ENCODE data around the gene RAB6B. TPM values are rescaled to one million over a fixed set of nuclear protein-coding genes. Genes with fewer than 3 reads are reported as not detected.
A peak's percentile ranks its signal among the peaks of the same experiment; 100 is the strongest.

RAB6B gene
- total RNA-seq, 1 donor from 2014 or later = 5.8 TPM

- DNase-seq = no peak
Observed at GRCh38 chr3:133856316-133856715, 39.4 kb downstream of the RAB6B start.

DNA sequence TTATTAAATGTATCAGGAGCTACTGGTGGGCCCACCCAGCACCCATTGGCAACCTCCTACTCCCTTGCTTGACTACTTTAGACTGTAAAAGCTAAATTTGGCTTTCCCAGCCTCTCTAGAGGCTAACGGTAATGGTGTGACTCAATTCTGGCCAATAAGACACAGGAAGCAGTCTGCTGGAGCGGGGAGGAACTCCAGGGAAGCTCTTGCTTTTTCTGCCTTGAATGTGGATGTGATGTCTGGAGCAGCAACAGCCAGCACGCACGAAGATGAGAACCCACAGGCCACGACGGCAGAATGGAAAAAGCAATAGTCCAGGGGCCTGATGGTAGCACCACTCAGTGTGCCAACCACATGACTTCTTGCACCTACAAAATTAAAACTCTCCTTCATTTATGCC is 39.9 kb downstream of the RAB6B start:
- no peak for DNase-seq

DNA sequence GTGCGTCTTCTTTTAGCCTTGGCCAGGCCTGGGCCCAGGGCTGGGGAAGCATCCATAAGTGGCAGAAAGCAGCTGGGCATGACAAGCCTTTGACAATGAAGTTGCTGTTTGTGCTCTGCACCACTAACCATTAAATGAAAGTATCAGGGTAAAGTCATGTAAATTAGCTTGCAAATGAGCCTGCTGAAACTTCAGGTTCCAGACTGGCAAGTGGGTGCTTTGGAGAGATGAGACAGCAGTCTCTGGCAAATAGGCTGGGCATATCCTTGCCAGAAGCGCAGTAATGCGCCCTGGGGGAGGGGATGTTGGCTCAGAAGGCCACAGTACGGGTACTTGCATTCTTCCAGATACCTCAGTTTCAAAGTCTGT is 40.7 kb downstream of the RAB6B start:
- DNase-seq = peak; percentile 5

DNA sequence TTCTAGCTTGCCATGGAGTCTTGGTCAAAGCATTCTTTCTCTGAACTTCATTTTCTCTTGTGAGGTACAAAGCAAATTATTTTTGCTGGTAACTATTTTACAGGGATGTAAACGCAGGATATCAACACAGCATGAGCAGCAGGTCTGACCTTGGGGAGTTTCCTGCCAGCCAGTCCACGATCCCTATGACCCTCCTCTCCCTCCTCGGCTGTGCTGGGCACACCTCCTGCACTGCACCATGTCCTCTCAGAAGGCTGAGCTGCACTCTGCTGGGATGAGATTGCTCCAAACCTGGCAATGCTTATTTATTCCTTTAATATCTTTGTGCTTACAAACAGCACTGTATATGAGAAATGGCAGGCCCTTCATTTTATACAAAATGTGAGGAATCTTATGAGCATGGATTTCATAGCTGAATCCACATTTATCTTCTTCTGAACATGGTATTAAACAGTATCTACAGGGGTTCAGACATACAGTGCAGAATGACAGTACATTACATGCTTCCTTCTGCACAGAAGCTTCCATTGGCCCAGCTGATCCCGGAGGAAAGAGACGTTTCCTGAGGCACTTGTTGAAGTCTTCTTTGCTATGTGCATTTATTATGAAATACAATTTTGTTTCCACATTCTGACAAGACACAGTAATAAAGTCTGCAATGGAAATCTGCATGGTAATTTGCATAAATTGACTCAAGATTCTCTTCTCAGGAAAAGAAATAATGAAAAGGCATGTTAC is 41.2 kb downstream of the RAB6B start:
- DNase-seq = no peak

DNA sequence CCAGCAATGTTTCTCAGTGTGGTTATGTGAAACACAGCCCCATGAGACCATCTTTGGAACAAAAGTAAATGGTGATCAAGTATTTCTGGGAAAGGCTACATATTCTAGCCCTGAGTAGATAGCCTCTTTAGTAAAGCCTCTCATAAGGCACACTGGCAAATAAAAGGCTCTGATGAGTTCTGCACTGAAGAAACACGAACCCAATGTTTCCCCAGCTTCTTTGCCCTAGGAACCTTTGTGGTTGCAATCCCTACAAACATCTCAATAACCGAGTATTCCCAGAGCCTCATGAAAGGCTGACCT is 41.8 kb downstream of the RAB6B start:
- DNase-seq = no peak

- no peak for DNase-seq
Observed at GRCh38 chr3:133853063-133853924, 42.4 kb downstream of the RAB6B start.

DNA sequence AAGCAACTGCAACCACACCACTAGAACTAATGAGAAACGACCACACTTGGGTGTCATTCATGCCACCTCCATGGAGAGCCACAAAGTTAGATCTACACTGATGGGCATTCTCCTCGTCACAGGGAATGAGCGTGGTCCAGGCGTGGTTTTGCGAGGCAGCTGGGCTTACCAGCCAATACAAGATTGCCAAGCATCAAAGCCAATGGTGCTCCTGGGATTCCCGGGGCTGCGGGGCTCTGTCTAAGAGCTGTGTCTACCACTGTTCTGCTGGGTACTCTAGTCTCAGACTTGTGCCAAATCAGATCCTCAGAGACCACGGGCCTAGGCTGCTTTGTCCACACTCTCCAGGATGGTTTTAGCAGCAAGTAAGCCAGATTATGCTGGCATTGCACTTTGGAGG is 43.8 kb downstream of the RAB6B start:
- DNase-seq = no peak

DNA sequence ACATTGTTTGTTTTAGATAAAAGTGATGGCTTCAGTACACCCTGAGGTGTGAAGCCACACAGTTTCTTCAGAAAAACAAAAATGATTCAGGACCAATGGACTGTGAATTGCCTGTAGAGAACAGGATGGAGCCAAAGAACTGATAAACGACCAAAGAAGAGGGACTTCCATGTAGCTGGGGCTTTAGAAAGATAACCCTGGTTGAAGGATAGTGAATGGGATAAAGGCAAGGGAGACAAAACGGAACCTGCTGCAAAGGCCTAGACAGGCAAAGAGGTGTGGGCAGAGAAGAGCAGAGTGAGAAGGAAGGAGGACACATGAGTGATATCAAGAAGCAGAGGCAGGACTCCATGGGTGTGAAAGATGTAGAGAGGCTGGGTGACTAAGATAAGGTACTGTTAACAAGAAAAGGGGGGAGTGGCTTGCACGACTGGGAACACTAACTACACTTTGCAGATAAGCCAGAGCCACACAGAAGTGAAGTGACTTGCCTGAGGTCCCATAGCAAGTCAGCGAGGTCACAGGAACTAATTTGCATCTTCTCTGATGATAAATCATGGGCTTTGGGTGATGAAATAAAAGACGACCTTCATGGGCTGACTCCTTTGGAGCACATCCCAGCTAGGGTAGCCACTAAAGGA is 44.3 kb downstream of the RAB6B start:
- peak; percentile 9 for DNase-seq

- DNase-seq = no peak
Observed at GRCh38 chr3:133850034-133850433, 45.6 kb downstream of the RAB6B start.

DNA sequence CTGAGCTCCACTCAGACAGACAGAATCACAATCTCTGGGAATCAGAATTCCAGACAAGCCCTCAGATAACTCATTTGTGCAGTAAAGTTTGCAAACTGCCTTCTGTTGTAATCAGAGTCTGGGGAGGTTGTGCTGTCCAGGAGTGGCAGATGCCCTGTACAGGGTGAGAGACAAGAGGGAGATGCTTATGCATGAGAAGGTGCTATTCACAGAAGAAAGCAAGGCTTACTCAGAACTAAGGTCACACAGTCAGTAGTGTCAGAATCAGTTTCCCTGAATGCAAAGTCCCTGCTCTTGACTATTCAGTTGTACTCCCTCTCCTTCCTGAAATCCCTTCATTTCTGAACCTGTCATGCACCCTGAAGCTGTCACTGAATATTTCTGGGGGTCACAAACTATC is 46.3 kb downstream of the RAB6B start:
- no peak for DNase-seq

GRCh38 chr3:133845127-133845526 is 50.6 kb downstream of the RAB6B start:
- DNase-seq = no peak

GRCh38 chr3:133843634-133844033 is 52.0 kb downstream of the RAB6B start:
- DNase-seq = no peak

- no peak for DNase-seq
Observed at GRCh38 chr3:133842158-133842557, 53.5 kb downstream of the RAB6B start.

DNA sequence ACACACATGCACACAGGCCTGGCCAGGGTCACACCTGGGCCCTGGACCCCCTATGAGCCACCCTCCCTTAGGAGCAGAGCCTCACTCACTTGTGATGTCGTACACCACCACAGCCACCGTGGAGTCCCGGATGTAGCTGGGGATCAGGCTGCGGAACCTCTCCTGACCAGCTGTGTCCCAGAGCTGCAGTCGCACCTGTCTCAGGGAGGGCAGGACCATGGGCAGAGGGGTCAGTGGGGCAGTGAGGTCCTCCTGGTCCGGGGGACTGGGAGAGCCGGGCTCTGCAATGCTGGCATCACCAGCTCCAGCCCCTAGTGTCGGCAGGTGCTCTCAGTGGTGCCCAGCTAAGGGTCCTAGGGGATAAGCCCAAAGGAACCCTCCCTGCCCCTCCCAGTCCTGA is 54.5 kb downstream of the RAB6B start:
- no peak for DNase-seq

- DNase-seq = no peak
Observed at GRCh38 chr3:133840767-133841166, 54.9 kb downstream of the RAB6B start.

DNA sequence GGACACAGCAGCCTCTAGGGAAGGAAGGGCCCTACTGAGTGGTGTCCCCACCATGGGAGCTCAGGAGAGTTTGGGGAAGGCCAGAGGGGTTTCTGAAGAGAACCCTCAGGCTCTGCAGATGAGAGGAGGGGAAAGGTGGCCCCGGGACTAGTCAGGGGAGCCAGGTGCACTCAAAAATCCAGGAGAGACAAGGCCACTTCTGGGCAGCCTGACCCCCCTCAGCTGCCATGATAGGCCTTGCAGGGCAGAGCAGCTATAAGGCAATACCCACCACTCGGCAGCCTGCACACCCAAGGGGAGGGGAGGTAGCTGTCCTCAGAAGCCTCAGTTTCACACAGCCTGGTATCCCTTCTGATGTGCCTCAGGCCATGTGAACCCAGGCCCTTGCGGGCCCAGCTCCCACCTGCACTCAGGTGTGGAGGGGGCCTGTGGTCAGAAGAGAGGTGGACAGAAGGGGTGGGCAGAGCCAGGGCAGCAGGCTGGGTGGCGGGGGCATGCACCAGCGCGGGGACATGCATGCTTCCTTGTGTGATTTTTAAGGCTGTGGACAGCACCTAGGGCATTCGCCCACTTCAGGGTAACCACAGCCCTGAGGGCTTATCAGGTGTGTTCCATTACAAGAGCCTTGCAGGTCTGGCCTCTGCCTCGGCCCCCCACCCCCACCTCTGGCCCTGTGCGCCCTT is 55.5 kb downstream of the RAB6B start:
- no peak for DNase-seq

DNA sequence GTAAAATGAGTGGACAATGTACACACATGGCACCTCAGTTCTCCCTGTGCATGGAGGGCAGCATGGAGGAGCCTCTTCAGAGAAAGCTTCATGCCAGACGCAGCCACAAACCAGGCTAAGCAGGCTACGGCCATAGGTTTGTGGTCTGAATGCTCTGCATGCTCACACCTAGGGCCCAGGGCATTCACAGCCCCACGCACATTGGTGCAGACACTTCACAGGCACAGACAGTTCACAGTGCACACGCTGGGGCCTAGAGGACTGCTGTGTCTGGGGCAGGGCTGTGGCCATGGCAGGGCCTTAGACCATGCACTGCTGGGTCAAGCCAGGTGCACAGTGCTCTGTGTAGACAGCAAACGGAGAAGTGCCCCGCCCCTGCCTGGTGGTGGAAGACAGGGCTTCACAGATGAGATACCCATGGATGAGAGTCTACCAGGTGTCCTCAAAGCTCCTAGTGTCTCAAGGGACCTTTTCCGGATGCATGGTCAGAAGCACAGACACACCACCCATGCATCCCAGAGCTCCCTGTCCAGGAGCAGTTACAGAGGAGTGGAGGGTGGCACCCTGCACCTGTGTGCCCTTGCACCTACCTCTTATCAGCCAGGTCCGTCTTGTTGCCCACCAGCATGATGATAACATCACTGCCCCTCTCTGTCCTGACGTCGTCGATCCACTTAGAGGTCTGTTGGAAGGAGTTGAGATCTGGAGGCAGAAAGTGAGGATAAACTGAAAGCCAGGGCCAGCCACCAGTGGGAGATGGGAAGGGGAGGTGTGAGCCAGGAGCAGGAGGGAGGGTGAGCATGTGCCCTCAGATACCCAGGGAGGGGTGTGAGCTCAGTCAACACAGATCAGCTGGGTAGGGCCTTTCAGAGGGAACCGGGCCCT is 56.5 kb downstream of the RAB6B start:
- DNase-seq = no peak

DNA sequence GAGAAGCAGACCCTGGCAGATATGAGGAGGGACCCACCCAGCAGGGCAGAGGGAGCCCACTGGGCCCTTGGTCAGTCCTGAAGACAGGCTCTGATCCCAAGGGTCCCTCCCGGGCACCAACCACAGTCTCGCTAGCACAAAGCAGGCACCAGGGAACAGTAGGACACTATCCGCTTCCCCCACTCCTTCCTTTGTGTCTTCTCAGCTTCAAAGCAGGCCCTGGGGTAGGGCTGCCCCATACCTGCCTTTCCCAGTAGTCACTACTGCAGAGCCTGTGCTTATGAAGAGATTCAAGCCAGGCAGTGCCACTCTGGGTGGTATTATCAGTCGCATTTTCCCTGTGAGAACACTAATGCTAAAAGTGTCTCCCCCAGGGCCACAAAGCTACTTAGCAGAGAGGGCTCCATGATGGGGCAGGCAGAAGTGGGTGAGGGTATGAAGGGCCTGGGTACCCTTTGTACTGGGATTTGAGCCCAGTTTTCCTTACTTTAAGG is 57.3 kb downstream of the RAB6B start:
- no peak for DNase-seq

GRCh38 chr3:133837487-133838295 is 58.0 kb downstream of the RAB6B start:
- DNase-seq = no peak

GRCh38 chr3:133836497-133837158 is 59.1 kb downstream of the RAB6B start:
- DNase-seq = no peak
